ENCODE results near the gene SUMF1. TPM values are rescaled to one million over a fixed set of nuclear protein-coding genes. Genes with fewer than 3 reads are reported as not detected.

Gene SUMF1
- total RNA-seq, 2 donors from 2014 or later, result 5.0 to 7.2 TPM

DNA sequence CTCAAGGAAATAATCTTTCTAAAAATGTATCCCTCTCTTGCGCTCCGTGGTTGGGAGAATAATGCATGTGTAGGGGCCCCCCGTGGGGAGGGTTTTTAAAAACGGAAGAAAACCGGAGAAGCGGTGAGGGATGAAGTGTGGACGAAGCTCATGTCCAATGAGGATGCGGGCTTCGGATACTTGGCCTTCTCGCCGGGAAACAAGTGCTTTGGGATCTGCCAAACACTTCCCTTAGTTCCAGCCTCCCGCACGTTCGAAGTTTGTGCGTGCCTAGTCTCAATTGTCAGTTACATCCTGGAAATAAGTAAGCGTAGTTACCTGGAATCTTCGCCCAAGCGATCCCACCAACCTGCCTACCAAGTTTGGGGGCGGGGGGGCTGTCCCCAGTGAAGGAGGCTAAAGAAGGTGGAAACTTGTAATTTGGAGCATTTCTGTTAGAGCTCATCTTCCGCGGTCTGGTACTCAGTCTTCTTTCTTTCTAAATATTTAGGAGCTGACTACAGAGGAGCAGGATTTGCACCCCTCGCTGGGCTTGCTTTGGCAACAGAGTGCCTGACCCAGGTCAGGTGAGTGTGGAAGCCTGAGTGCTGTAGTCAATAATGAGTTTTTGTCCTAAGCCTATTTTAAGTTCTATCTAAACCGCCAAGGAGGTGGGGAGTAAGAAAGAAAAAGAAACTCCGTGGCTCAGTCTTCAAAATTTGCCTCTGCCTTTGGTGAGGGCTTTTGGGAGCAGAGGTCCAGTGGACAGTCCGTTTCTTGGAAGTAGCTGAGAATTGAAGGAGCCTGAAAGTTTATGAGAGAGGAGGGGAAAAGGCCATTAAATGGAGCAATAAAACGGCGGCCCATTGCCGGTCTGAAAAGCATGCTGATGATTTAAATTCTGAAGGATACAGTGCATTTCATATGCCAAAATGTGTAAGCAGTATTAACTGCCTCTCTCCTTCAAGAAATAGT is 27.1 kb upstream of the SUMF1 start:
- Mint-ChIP-seq H3K9me3 (no peaks in the 10 kb centered on the region), H3K4me1 (ENCODE audit: low read depth) (peaks cover 65% of the 10 kb centered on the region), H3K27ac (peak overlapping the region; percentile 95), H3K27me3 (ENCODE audit: low read depth) (peaks cover 8% of the 10 kb centered on the region), H3K4me3 (peak overlapping the region; percentile 87 to 99), H3K36me3 (ENCODE audit: insufficient read depth in 2 of 2) (peaks cover 2 to 10% of the 10 kb centered on the region in 2 donors)
- DNase-seq, result no peak
- no peak for ATAC-seq (replicated peaks in 1 of 2)

DNA sequence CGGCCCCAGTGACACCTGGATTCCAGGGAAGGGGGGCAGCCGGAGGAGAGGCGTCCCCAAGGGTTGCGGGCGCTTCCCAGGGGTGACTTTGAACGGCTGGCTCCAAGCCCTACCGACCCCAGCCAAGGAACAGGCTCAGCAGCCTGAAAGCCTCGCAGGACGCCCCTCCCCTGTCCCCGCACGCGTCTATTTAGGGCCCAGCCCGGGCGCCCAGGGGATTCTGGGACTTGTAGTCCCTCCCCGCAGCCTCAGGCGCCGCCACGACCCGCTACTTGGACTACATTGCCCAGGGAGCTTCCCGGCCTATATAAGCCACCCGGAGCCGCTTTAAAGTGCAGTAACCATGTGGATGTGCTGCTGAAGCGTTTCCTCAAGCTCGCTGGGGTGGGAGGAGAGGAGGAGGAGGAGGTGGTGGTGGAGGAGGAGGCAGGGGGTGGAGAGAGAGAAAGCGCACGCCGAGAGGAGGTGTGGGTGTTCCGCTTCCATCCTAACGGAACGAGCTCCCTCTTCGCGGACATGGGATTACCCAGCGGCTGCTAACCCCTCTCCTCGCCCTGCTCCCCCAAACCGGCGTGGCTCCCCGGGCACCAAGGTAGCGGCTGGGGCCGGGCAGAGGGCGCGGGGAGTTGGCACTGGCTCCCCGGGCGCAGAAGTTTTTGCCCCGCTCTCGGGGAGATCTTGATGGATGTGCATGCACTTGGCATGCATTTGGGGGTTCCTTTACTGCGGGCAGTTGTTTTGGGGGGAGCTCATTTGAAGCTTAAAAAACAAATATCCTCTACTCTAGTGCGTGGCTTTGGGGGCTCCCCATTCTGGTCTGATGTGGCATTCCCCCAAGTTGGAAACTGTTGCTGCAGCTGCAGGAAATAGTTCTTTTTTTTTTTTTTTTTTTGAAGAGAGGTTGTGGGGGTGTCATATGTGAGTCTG is 26.2 kb upstream of the SUMF1 start, which contains the start of gene ITPR1:
Gene ITPR1 (plus strand): TSS at position 335 of the 927 bp plus-strand sequence. CDS start 23,144 bp downstream, outside the sequence.
- peaks cover 2 to 10% of the 10 kb centered on the region in 2 donors for H3K36me3 Mint-ChIP-seq (ENCODE audit: insufficient read depth in 2 of 2)
- H3K4me3 Mint-ChIP-seq, result peak within 1 kb of the TSS; percentile 87 to 99
- ATAC-seq (replicated peaks in 1 of 2), result peak; percentile 90 to 95

DNA sequence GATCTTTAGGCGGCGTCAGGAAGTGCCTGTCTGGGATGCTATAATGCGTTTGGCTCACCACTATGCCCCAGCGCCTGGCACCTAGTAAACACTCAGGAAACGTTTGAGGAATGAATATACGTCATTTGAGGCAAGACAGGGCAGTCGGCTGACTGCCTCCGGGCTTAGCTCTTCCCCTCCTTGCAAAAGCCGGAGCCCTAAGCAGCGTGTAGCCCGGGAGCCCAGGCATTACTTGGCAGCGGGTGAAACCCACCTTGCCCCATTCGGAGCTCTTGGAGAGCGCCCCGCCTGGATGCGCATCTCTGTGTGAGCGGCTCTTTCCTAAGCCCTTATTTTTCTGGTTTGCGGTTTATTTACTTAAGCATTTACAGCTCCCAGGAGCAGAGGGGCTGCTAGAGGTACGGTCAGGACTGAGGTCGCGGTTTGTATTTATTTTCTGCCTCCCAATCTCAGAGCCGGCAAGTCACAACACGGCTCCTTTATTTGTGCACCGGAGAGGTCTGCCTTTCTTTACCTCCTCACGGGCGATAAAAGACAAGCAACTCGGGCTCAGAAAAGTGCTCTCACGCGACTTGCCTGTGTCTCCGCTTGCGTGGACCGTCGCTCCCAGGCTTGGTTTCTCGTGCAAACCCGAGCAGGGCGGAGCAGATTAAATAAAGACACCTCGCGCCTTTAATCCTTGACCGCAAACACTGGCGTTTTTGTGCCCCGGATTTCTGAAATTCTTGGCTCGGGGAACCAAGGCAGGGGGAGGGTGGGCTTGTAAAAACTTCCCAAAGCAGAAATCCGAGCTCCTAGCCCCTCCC is 25.3 kb upstream of the SUMF1 start:
- Mint-ChIP-seq H3K9me3 (no peaks in the 10 kb centered on the region), H3K27ac (no peak overlapping the region), H3K36me3 (ENCODE audit: insufficient read depth in 2 of 2) (peaks cover 2 to 8% of the 10 kb centered on the region in 2 donors), H3K27me3 (ENCODE audit: low read depth) (peaks cover 8% of the 10 kb centered on the region), H3K4me3 (peak overlapping the region; percentile 87 to 99), H3K4me1 (ENCODE audit: low read depth) (peaks cover 55% of the 10 kb centered on the region)
- peak; percentile 16 to 18 for ATAC-seq (replicated peaks in 1 of 2)
- DNase-seq, result peak; percentile 42 to 51

More for the DNA sequence above, 26.2 kb upstream of the SUMF1 start, which contains the start of gene ITPR1:
- no peaks in the 10 kb centered on the region for H3K9me3 Mint-ChIP-seq
- H3K27me3 Mint-ChIP-seq (ENCODE audit: low read depth), result peaks cover 8% of the 10 kb centered on the region
- peaks cover 63% of the 10 kb centered on the region for H3K4me1 Mint-ChIP-seq (ENCODE audit: low read depth)
- peak within 1 kb of the TSS; percentile 95 for H3K27ac Mint-ChIP-seq
- peak; percentile 98 for DNase-seq

DNA sequence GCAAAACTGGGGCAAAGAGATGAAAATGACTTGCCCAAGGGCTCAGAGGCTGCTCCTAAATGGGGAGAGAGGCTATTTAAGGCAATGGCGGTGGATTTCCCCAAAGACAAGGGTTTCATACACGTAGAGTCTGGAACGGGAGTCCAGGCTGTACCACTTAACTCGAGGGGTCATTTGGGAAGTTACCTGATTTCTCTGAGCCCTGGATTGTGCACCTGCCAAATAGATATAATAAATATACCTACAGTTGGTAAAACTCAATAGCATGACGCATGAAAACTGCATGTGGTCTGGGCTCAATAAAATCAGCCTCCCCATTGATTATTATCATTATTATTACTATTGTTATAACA is 24.8 kb upstream of the SUMF1 start:
- no peaks in the 10 kb centered on the region for H3K9me3 Mint-ChIP-seq
- H3K36me3 Mint-ChIP-seq (ENCODE audit: insufficient read depth in 2 of 2), result peaks cover 2 to 6% of the 10 kb centered on the region in 2 donors
- peaks cover 50% of the 10 kb centered on the region for H3K4me1 Mint-ChIP-seq (ENCODE audit: low read depth)
- no peak overlapping the region for H3K27ac Mint-ChIP-seq
- peaks cover 8% of the 10 kb centered on the region for H3K27me3 Mint-ChIP-seq (ENCODE audit: low read depth)
- DNase-seq (no peak), ATAC-seq (replicated peaks in 1 of 2) (no peak)
- H3K4me3 Mint-ChIP-seq, result peak overlapping the region; percentile 87 to 99

DNA sequence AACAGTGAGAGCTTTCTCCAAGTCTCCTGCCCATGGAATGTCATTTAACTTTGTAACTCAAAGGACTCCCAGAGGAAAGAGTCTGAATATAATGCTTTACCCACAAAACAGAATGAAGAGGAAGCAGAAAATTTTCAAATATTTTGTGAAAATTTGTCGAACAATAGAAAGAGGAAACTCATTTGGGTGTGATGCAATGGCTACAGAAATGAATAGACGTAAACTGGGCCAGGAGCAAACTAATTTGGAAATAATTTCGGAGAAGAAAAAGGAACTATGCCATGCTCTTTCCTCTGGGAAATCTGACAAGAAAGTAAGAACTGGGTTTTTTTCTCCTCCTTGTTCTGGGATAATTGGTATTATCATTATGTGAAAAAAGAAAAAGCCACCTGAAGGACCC is 11.2 kb upstream of the SUMF1 start:
- Mint-ChIP-seq H3K27me3 (ENCODE audit: low read depth) (peaks cover 15% of the 10 kb centered on the region), H3K4me3 (no peak overlapping the region), H3K36me3 (ENCODE audit: insufficient read depth in 2 of 2) (peaks cover 0 to 3% of the 10 kb centered on the region in 2 donors), H3K9me3 (no peaks in the 10 kb centered on the region), H3K4me1 (ENCODE audit: low read depth) (peaks cover 20% of the 10 kb centered on the region), H3K27ac (no peak overlapping the region)
- ATAC-seq (replicated peaks in 1 of 2) (no peak), DNase-seq (no peak)

DNA sequence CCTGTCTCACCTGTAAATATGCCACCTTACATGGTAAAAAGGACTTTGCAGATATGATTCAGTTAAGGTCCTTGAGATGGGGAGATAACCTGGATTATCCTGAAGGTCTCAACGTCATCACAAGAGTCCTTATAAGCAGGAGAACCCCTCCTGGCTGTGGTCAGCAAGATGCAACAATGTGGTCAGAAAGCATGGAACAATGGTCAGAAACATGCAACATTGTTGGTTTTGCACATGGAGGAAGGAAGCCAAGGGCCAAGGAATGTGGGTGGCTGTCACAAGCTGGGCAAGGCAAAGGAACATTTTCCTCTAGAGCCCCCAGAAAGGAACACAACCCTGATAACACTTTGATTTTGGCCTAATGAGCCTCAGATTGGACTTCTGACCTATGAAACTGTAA is 9.4 kb upstream of the SUMF1 start:
- ATAC-seq (replicated peaks in 1 of 2) (no peak), DNase-seq (no peak)
- Mint-ChIP-seq H3K27me3 (ENCODE audit: low read depth) (peaks cover 18% of the 10 kb centered on the region), H3K36me3 (ENCODE audit: insufficient read depth in 2 of 2) (peaks cover 0 to 3% of the 10 kb centered on the region in 2 donors), H3K4me1 (ENCODE audit: low read depth) (peaks cover 20% of the 10 kb centered on the region), H3K9me3 (peaks cover 0 to 1% of the 10 kb centered on the region in 2 donors), H3K27ac (no peak overlapping the region), H3K4me3 (no peak overlapping the region)

DNA sequence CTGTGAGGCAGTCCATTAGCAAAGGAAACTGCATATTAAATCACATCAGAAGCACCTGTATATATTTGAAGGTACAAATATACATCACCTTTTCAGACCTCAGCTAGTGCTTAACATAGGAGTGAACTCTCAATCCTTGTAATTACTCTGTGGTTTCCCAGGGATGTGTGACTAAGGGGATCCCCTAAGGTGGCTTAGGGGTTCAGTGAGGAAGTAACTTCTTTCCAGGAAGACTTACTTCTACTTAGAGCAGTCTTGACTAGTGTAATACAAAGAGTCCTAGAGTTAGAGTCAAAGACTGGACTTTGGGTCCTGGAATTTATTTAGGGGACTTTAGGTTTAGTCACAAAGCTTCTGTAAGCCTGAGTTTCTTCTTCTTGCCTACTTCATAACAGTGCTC is 8.7 kb upstream of the SUMF1 start:
- H3K9me3 Mint-ChIP-seq, result peaks cover 0 to 1% of the 10 kb centered on the region in 2 donors
- H3K4me3 Mint-ChIP-seq, result peak overlapping the region in 1 of 2 donors; percentile 12
- peaks cover 18% of the 10 kb centered on the region for H3K27me3 Mint-ChIP-seq (ENCODE audit: low read depth)
- ATAC-seq (replicated peaks in 1 of 2) (no peak), DNase-seq (no peak)
- peaks cover 0 to 3% of the 10 kb centered on the region in 2 donors for H3K36me3 Mint-ChIP-seq (ENCODE audit: insufficient read depth in 2 of 2)
- H3K4me1 Mint-ChIP-seq (ENCODE audit: low read depth), result peaks cover 20% of the 10 kb centered on the region
- no peak overlapping the region for H3K27ac Mint-ChIP-seq

DNA sequence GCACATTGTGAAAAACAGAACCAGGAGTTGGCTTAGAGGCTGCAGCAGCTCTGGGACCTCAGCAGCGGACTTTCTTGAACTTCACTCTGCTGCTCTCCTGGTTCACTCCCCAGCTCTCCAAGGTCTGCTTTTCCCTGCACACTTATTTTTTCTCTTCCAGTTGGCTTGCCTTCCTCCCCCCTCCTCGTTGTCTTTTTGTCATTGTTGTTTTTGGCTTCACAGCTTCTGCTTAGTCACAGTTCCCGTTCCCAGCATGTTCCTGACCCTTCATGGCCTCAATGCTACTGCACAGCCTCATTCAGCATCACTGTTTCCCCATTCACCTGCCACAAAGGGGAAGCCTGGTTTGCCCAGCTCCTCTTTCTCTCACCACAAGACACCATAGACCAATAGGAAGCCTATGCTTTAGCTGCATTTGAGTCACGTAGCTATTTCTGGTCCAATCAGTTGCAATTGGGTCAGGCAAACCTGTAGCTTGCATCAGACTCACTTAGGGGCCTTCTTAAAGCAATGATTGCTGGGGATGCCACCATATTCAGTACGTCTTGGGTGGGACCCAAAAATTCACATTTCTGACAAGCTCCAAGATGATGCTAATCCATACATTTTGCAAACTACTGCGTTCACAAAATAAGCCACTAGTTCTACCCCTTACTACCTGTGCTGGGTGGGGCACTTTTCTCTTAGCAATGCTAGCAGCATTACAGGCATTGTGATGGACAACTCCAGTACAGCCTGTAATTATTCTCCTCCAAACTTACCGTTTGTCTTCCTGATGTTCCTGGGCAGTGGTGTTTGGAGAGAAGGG is 7.8 kb upstream of the SUMF1 start:
- Mint-ChIP-seq H3K27ac (peak overlapping the region; percentile 72), H3K27me3 (ENCODE audit: low read depth) (peaks cover 18% of the 10 kb centered on the region), H3K4me1 (ENCODE audit: low read depth) (peaks cover 20% of the 10 kb centered on the region), H3K36me3 (ENCODE audit: insufficient read depth in 2 of 2) (peaks cover 0 to 3% of the 10 kb centered on the region in 2 donors), H3K9me3 (peaks cover 0 to 1% of the 10 kb centered on the region in 2 donors), H3K4me3 (peak overlapping the region; percentile 66 to 69)
- DNase-seq, result peak; percentile 55 to 70
- ATAC-seq (replicated peaks in 1 of 2), result peak; percentile 95 to 96

DNA sequence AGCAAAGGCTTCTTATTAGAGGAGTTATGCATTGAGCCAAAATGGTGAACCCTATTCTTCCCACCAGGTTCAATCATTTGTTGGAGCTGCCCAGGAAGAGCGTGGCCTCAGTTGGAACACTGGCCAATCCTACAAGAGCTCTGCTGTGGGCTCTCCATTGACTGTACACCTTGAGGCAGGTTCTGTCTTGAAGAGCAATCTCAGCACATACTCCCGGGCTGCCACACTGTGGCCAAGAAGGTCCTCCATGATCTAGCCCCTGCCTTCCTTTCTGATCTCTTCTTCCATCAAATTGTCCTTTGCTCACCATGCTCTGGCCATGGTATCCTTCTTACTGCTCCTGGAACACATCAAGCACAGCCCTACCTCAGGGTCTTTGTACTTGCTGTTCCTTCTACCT is 5.7 kb upstream of the SUMF1 start:
- H3K27me3 Mint-ChIP-seq (ENCODE audit: low read depth), result peaks cover 11% of the 10 kb centered on the region

DNA sequence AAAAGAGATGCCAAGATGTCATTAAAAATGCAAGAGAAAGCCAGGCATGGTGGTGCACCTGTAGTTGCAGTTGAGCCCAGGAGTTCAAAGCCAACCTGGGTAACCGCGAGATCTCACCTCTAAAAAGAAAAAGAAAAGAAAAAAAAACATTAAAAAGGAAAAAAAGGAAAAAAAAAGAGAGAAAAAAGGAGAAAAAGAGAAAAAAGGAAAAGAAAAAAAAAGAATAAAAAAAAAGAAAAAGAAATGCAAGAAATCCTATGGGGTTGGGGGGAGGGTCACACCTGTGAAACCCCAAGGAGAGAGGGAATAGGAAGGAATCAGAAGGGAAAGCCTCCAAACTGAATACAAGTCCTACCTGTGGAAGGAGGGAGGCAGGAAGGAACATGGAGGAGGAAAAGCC is 5.2 kb upstream of the SUMF1 start:
- peaks cover 0 to 1% of the 10 kb centered on the region in 2 donors for H3K9me3 Mint-ChIP-seq
- peaks cover 11% of the 10 kb centered on the region for H3K27me3 Mint-ChIP-seq (ENCODE audit: low read depth)
- DNase-seq (no peak), ATAC-seq (replicated peaks in 1 of 2) (no peak)
- no peak overlapping the region for H3K27ac Mint-ChIP-seq
- H3K4me1 Mint-ChIP-seq (ENCODE audit: low read depth), result peaks cover 23% of the 10 kb centered on the region
- H3K4me3 Mint-ChIP-seq, result no peak overlapping the region
- H3K36me3 Mint-ChIP-seq (ENCODE audit: insufficient read depth in 2 of 2), result peaks cover 0 to 3% of the 10 kb centered on the region in 2 donors

More for the DNA sequence above, 5.7 kb upstream of the SUMF1 start:
- no peak overlapping the region for H3K27ac Mint-ChIP-seq
- DNase-seq (no peak), ATAC-seq (replicated peaks in 1 of 2) (no peak)
- H3K4me3 Mint-ChIP-seq, result no peak overlapping the region
- peaks cover 20% of the 10 kb centered on the region for H3K4me1 Mint-ChIP-seq (ENCODE audit: low read depth)
- H3K36me3 Mint-ChIP-seq (ENCODE audit: insufficient read depth in 2 of 2), result peaks cover 0 to 3% of the 10 kb centered on the region in 2 donors
- H3K9me3 Mint-ChIP-seq, result peaks cover 0 to 1% of the 10 kb centered on the region in 2 donors

DNA sequence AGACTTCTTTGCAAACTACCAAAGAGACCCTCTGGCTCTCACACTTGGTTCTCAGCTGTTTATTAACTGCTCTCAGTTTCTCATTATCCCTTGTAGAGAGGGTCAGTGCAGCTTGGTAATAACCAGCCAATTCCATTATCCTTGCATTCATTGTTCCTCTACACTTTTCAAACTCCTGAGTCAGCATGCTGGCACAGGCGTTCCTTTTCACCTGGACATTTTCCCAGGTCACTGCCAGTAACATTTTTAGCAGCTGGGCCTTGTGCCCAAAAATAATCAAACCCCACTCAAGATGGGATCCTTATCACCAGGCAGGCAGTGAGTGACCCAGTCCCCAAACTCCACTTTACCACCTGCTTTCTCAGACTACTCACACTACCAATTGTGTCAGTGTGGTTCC is 4.8 kb upstream of the SUMF1 start:
- peaks cover 0 to 1% of the 10 kb centered on the region in 2 donors for H3K9me3 Mint-ChIP-seq
- H3K4me1 Mint-ChIP-seq (ENCODE audit: low read depth), result peaks cover 26% of the 10 kb centered on the region
- no peak overlapping the region for H3K4me3 Mint-ChIP-seq
- peaks cover 11% of the 10 kb centered on the region for H3K27me3 Mint-ChIP-seq (ENCODE audit: low read depth)
- peaks cover 0 to 3% of the 10 kb centered on the region in 2 donors for H3K36me3 Mint-ChIP-seq (ENCODE audit: insufficient read depth in 2 of 2)
- ATAC-seq (replicated peaks in 1 of 2), result no peak
- DNase-seq, result no peak
- H3K27ac Mint-ChIP-seq, result no peak overlapping the region
